Nephron progenitor cell (in vitro differentiated cells): ENCODE results near the gene DYNC2LI1.
"Not testable (repeated sequence)": the region's sequence is repeated elsewhere in the genome, so short reads cannot be mapped to it uniquely, and the experiment has no call there.

ENCODE experiments used
- DNase-seq: peaks from one replicate; pipeline ENCODE4 v3.0.0; 2021
- H3K27ac Mint-ChIP-seq: 2 replicates; pipeline ENCODE4 v1.8.0; 2021; ENCODE audit warnings: mild to moderate bottlenecking, moderate library complexity, mixed read lengths
- H3K27me3 Mint-ChIP-seq: 2 replicates; pipeline ENCODE4 v1.8.0; 2021; ENCODE audit warnings: mild to moderate bottlenecking, low read depth, mixed read lengths; ENCODE audit not compliant: poor library complexity
- H3K36me3 Mint-ChIP-seq: 2 replicates; pipeline ENCODE4 v1.8.0; 2021; ENCODE audit warnings: low read depth, mixed read lengths
- H3K4me1 Mint-ChIP-seq: 2 replicates; pipeline ENCODE4 v1.8.0; 2021; ENCODE audit warnings: mixed read lengths
- H3K4me3 Mint-ChIP-seq: 2 replicates; pipeline ENCODE4 v1.8.0; 2021; ENCODE audit warnings: mild to moderate bottlenecking, moderate library complexity, mixed read lengths
- H3K9me3 Mint-ChIP-seq: 2 replicates; pipeline ENCODE4 v1.8.0; 2021; ENCODE audit warnings: mild to moderate bottlenecking, moderate library complexity, mixed read lengths
- TF ChIP-seq, protein P1 (sequence below): fragments of 200-600 bp; sonication (generic); IDR thresholded peaks from 2 replicates; pipeline ENCODE4 v1.5.0; 2021; ENCODE audit warnings: antibody characterized with exemption

DYNC2LI1 gene

GRCh38 chr2:43773876-43774613 lies at the start of gene DYNC2LI1:
Gene DYNC2LI1 (plus strand): TSS chr2:43774039. CDS start chr2:43774139, 100 bp downstream.
- peak within 1 kb of the TSS; percentile 95 for H3K4me3 Mint-ChIP-seq

DNA sequence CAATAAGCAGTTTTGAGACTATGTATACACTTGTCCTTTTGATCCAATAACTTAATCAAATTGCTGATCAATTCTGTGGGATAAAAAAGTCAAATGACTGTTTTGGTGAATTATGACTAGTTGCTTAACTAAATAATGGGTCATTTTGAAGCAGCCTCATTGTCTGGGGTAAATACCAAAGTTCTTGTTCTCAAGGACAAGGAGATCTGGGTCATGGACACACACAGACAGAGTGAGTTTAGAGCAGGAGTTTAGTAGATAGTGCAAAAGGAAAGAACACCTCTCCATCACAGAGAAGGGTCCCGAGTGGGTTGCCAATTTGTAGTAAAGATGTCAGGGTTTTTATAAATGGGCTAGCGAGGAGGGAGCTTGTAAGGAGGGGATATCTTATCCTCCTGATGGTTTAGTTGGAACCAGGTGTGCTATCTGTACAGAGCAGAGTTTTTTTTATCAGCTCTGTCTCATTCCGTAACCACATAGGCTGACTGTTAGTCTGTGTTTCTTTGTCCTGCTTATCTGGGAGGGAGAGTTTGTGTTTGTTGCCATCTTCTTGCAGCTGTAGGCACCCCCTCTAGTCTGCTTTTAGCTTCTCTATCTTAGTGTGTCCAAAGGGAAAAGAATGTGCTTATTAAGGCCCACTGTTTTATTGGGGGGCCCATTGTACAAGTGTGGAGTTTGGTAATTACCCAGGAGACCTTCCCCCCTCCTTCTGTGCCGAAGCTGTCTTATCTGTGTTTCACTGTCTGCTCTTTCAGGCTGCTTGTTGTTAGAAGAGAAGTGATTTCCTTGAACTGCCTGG lies 48.9 kb upstream of the DYNC2LI1 start:
- H3K27me3 Mint-ChIP-seq, result peaks cover 7% of the 10 kb centered on the region
- H3K4me3 Mint-ChIP-seq, result peak overlapping the region; percentile 24
- DNase-seq, result no peak
- H3K36me3 Mint-ChIP-seq, result no peaks in the 10 kb centered on the region
- peaks cover 17% of the 10 kb centered on the region for H3K4me1 Mint-ChIP-seq
- no peak overlapping the region for H3K27ac Mint-ChIP-seq
- TF ChIP-seq, protein P1, sequence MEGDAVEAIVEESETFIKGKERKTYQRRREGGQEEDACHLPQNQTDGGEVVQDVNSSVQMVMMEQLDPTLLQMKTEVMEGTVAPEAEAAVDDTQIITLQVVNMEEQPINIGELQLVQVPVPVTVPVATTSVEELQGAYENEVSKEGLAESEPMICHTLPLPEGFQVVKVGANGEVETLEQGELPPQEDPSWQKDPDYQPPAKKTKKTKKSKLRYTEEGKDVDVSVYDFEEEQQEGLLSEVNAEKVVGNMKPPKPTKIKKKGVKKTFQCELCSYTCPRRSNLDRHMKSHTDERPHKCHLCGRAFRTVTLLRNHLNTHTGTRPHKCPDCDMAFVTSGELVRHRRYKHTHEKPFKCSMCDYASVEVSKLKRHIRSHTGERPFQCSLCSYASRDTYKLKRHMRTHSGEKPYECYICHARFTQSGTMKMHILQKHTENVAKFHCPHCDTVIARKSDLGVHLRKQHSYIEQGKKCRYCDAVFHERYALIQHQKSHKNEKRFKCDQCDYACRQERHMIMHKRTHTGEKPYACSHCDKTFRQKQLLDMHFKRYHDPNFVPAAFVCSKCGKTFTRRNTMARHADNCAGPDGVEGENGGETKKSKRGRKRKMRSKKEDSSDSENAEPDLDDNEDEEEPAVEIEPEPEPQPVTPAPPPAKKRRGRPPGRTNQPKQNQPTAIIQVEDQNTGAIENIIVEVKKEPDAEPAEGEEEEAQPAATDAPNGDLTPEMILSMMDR, result no peak
- no peaks in the 10 kb centered on the region for H3K9me3 Mint-ChIP-seq

More at GRCh38 chr2:43773876-43774613, at the start of gene DYNC2LI1:
- Mint-ChIP-seq H3K36me3 (no peaks in the 10 kb centered on the region), H3K9me3 (no peaks in the 10 kb centered on the region), H3K4me1 (peaks cover 11% of the 10 kb centered on the region), H3K27me3 (peaks cover 8% of the 10 kb centered on the region), H3K27ac (peak within 1 kb of the TSS; percentile 100)
- TF ChIP-seq, protein P1, result no peak
- DNase-seq, result peak; percentile 88

DNA sequence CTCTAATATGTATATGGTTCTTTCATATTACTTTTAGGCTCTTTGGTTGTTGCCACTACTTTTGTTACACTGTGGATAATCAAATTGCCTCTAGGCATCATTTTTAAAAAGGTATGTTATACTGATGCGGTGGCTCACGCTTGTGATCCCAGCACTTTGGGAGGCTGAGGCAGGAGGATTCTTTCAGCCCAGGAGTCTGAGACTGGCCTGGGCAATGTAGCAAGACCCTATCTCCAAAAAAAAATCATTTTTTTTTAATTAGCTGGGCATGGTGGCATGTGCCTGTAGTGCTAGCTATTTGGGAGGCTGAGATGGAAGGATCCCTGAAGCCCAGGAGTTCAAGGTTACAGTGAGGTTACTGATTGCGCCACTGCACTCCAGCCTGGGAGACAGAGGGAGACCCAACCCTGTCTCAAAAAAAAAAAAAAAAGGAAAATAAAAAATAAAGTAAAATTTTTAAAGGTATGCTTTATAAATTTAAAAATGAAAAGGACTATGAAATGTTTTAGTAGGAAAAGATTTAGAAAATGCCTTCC lies 48.1 kb upstream of the DYNC2LI1 start:
- no peak overlapping the region for H3K27ac Mint-ChIP-seq
- H3K27me3 Mint-ChIP-seq, result peaks cover 7% of the 10 kb centered on the region
- no peaks in the 10 kb centered on the region for H3K9me3 Mint-ChIP-seq
- H3K4me3 Mint-ChIP-seq, result peak overlapping the region; percentile 24
- H3K4me1 Mint-ChIP-seq, result peaks cover 17% of the 10 kb centered on the region
- TF ChIP-seq, protein P1, result no peak
- DNase-seq, result no peak
- no peaks in the 10 kb centered on the region for H3K36me3 Mint-ChIP-seq

DNA sequence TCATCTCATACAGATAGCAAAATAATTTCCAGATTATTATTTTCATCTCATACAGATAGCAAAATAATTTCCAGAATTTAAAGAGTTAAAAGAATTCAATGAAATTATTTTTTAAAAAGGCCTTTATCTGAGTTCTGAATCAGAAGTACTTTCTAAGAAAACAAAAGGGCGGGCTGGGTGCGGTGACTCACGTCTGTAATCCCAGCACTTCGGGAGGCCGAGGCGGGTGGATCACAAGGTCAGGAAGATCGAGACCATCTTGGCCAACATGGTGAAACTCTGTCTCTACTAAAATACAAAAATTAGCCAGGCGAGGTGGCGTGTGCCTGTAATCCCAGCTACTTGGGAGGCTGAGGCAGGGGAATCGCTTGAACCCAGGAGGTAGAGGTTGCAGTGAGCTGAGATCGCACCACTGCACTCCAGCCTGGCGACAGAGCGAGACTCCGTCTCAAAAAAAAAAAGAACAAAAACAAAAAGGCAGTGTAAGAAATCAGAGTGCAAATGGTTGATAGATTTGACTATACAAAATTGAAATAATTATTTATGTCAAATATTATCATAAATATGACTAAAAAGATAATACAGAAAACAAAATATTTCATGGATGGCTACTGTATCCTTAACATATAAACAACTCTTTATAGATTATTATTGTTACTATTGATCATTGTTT lies 46.7 kb upstream of the DYNC2LI1 start:
- H3K9me3 Mint-ChIP-seq, H3K36me3 Mint-ChIP-seq, H3K27me3 Mint-ChIP-seq, H3K4me3 Mint-ChIP-seq, DNase-seq, H3K27ac Mint-ChIP-seq: not testable (repeated sequence)
- peaks cover 17% of the 10 kb centered on the region for H3K4me1 Mint-ChIP-seq

DNA sequence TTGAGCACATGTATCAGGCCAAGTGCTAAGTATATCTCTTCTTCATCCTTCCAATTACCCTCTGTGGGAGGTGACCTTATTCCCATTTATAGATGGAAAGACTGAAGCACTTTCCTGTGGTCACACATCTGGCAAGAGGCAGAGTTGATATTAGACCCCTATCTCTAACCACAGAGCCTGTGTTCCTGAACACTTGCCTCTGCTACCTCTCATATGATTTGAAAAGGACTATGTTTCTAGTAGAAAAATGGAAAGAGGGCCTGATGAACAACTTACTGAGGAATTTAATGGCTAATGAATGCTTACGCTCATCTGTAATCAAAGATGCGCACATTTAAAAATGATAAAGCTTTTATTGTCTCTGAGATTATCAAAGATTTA lies 46.2 kb upstream of the DYNC2LI1 start:
- no peaks in the 10 kb centered on the region for H3K9me3 Mint-ChIP-seq
- TF ChIP-seq, protein P1, result no peak
- H3K27ac Mint-ChIP-seq, result no peak overlapping the region
- H3K4me1 Mint-ChIP-seq, result peaks cover 17% of the 10 kb centered on the region
- peaks cover 7% of the 10 kb centered on the region for H3K27me3 Mint-ChIP-seq
- DNase-seq, result no peak
- H3K36me3 Mint-ChIP-seq, result no peaks in the 10 kb centered on the region
- H3K4me3 Mint-ChIP-seq, result no peak overlapping the region
